Epithelial cell of prostate (primary cell): Measurements from ENCODE around the gene ISX.
A peak's percentile ranks its signal among the peaks of the same experiment; 100 is the strongest.

Source experiments
- DNase-seq: peaks from one replicate; pipeline ENCODE4 v3.0.0-alpha.2; 2011; ENCODE audit warnings: low read depth, low spot score
- H3K27ac ChIP-seq: fragments of 450-650 bp; 2 replicates; pipeline ENCODE4 v1.5.1; 2017; ENCODE audit warnings: mild to moderate bottlenecking

The ISX gene

DNA sequence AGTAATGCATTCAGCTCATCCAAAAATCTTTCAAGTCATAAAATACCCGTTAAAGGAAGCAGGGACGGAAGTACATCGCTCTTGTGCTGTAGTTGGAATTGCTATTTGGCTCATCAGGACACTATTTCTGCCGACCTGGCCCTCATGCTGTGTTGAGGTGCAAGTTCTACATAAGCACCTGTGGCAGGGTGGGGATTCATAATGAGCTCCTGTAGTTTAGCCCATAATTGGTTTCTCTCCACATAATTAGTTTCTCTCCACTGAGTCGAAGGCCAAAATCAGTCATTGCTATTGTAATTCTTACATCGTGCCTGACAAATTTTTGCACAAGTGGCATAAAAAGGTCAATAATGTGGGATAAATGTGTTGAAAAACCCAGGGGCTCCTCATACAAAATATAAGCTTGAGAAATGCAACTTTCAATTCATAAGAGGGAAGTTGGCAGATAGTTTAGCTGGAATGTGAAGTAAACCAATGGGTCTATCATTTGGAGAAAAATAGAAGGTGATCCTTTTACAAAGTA lies 14.9 kb upstream of the ISX start:
- no peak for DNase-seq
- no peak overlapping the region for H3K27ac ChIP-seq

DNA sequence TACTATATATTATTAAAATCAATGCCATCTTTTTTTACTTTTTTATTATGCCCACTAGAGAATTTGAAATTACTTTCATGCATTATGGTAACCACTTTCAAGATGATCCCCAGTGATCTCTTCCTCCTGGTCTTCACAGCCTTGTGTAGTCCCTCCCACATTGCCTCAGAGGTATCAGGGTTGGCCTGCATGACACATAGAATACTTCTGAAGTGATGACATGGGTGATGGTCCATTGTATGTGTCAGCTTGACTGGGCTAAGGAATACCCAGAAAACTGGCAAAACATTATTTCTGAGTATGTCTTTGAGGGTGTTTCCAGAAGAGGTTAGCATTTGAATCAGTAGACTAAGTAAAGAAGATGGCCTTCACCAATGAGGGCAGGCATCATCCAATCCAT lies 14.2 kb upstream of the ISX start:
- no peak for DNase-seq
- no peak overlapping the region for H3K27ac ChIP-seq

DNA sequence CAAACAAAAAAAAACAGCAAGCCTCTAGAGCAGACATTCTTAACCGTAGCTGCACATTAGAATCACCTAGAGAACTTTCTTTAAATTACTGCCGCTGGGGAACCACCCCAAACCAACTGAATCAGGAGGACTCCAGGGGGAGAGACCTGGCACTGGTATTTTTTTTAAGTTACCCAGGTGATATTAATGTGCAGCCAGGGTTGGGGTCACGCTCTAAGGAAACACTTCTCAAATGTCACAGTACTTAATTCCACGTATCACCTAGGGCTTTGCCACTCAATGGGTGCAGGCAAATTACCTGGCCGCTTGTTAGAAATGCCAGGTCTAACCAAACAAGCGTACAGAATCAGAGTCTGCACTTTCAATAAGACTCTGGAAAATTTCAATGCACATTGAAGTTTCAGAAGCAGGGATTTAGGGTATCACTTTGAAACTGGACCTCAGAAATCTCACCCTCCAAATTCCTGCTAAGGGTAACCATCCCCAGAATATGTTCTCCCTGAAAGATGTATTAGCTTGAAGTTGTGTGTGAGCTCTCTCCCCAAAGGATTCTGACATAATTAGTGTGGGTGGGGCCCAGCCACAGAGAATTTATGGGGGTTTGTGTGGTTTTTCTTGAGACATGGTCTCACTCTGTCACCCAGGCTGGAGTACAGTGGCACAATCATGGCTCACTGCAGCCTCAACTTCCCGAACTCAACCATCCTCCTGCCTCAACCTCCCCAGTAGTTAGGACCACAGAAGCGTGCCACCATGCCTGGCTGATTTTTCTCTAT lies 12.7 kb upstream of the ISX start:
- no peak overlapping the region for H3K27ac ChIP-seq
- DNase-seq, result no peak

DNA sequence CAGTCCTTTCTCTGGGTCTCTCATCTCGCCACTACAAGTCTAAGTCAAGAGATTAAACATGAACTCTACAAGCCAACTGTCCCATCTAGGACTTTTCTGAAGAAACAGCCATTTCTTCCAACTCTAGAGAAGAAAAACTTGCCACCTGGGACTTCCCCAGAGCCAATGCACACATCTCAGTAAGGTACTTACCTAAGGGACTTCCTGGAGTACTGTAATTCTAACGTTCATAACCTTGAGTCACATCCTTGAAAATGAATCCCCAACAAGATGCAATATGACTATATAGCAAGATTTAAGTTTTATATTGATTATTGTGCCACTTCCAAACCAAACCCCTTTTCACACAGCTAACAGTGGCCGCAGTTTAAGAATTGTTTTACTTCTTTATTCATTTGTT lies 11.9 kb upstream of the ISX start:
- no peak overlapping the region for H3K27ac ChIP-seq
- DNase-seq, result no peak

DNA sequence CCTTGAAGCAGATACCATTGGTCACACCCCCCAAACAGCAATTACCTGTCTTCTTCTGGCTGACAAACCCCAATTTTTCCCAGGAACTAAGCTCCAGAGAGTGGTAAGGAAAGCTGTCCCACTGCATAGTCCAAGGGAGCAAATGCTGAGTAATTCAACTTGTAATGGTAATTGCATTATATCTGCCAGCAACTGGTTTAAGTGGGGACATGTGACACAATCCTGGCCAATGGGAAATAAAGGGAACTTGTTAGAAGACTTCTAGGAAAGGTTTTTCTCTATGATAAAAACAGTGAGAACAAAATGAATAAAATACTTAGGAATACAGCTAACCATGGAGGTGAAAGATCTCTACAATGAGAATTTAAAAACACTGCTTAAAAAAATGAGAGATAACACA lies 9.5 kb upstream of the ISX start:
- DNase-seq, result no peak
- H3K27ac ChIP-seq, result no peak overlapping the region

DNA sequence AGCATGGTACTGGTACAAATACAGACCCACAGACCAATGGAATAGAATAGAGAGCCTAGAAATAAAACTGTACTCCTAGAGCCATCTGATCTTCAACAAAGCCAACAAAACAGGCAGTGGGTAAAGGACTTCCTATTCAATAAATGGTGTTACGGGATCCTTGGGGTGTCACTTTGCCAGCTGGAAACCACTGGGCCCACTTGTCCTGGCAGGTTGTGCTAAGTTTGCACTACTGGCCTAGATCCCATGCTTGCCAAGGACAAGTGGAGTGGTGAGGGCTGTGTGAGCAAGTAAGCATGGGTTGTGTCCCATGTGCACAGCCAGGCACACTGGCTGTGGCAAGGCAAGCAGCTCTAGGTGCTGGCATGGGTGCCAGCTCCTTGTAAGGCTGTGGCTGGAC lies 8.8 kb upstream of the ISX start:
- no peak overlapping the region for H3K27ac ChIP-seq

DNA sequence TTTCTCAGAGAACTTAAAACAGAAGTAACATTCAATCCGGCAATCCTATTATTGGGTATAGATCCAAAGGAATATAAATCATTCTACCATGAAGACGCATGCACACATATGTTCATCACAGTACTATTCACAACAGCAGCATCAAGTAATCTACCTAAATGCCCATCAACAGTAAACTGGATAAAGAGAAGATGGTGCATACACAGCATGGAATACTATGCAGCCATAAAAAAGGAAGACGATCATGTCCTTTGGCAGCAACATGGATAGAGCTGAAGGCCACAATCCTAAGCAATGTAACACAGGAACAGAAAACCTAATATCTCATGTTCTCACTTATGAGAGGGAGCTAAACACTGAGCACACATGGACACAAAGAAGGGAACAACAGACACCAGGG lies 6.3 kb upstream of the ISX start:
- H3K27ac ChIP-seq, result no peak overlapping the region
- no peak for DNase-seq

More for the DNA sequence above, 8.8 kb upstream of the ISX start:
- no peak for DNase-seq

DNA sequence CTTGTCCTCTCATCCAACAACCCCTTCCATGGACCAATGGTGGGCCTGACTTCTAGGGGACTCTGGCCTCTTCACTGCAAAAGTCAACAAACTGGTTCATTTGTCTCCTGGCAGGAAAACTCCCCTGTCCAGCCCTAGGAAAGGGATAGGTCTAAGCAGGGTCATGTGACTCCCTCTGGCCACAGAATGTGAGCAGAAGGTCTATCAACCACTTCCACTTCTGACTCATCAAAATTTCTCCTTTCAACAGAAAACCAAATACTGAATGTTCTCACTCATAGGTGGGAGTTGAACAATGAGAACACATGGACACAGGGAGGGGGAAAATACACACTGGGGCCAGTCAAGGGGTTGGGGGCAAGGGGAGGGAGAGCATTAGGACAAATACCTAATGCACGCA lies 1.3 kb upstream of the ISX start:
- H3K27ac ChIP-seq, result no peak overlapping the region
- peak; percentile 45 for DNase-seq

DNA sequence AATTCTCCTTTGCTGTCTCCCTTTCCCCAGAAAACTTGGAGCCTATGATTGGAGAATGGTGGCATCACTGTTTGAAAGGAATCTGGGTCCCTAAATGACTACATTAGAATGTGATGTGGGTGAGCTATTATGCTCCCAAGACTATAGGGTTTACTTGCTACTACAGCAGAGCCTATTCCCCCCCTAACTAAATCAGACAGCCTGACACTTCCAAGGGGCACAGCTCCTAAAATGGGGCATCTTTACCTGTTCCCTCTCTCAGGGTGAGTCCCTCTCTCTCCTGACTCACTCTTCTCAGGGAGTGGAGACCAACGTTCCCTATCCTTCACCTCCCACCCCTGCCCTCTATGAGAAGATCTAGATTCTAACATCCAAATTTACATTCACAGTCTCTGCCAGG lies 775 bp upstream of the ISX start:
- no peak for DNase-seq
- no peak overlapping the region for H3K27ac ChIP-seq

DNA sequence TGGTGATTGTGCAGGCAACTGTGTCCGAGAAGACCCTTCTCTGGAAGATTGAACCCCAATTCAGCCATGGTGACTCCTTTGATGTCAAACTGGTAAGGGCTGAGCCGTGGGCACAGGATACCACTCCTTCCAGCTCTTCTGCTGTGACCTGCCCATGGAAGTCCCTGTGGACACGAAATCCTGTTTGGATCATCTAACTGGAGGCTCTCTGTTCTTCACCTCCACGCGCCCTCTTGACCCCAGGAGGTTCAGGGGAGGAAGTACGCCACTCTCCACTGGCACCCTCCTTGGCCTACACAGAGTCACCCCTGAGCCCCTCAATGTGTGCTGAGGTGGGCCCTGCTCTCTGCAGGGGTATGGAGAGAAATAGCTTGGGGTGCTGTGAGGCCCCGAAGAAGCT lies 810 bp downstream of the ISX start:
- no peak for DNase-seq

DNA sequence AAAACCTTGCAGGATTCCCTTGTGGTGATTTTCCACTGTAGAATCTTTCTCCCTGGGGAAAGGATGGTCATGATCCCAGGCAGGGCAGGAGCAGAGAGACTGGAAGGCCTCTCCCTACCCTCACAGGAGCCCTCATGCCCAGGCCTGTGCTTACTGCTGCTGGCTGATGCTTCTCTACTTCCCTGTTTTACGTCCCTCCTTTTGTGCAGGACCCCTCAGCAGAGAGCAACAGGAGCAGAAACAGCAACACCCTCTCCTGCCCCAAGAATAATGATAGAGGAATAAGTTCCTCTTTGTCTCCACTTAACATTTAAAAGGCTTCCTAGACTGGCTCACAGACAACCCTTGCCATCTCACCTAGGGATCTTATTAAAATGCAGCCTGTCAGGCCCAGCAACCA lies 3.6 kb downstream of the ISX start:
- no peak for DNase-seq
- no peak overlapping the region for H3K27ac ChIP-seq

More for the DNA sequence above, 810 bp downstream of the ISX start:
- no peak overlapping the region for H3K27ac ChIP-seq

DNA sequence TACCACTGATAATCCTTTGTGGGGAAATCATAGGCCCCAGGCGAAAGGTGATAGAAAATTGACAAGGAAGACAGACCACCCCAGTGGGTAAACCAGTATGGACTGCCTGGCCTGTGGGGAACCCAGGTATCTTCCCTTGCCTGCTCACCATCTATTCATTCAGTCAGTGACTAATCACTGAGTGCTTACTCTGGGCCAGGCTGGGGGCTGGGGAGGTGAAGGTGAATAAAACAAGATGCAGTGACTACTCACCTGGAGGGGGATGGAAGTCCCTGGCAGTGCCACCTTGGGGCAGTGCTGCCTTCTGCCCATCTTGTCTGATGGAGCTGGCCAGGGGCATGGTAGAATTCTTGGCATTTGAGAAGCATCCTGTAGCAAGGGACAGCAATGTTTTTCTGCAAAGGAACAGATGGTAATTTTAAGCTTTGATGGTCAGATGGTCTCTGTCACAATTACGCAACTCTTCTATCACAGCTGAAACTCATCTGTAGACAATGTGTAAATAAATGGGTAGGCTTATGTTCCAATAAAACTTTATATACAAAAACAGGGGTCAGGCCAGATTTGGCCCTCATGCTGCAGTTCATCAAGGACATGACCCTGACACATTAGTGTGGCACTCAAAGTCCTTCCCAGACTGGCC lies 4.6 kb downstream of the ISX start:
- H3K27ac ChIP-seq, result peak overlapping the region; percentile 43
- peak; percentile 53 for DNase-seq

DNA sequence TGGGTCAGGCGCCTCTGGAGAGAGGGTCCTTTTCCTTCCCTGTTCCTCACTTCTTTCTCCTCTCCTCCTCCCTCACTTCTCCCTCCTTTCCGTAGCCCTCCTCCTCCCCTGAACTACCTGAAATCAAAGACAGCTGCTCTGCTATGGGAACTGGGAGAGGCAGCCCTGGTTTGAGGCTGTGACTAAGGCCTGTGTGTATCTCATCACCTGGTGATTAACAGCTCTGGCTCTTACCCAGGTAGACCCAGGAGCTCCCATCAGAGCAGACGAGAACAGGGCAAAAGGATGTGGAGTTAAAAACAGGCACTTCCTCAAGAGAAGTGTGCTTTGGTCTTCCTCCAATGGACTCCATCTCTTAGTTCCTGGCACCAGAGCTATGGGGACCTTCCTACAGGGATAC lies 5.8 kb downstream of the ISX start:
- peak; percentile 75 for DNase-seq
- peak overlapping the region; percentile 43 for H3K27ac ChIP-seq

DNA sequence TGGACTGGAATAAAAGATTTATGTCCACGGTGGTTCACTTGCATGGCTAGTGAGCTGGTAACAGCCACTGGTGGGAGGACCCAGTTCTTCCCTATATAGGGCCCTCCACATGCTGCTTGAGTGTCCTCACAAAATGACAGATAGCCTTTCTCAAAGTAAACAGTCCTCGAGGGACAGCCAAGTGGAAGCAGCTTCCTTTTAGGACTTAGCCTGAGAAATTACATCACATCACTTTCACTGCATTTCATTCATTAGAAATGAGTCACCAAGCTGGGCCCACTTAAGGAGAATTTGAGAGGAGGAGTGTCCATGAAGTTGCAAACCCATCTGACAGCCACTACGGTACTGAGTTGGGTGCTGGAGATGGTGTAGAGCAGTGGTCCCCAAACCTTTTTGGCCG lies 7.0 kb downstream of the ISX start:
- H3K27ac ChIP-seq, result no peak overlapping the region
- DNase-seq, result no peak

DNA sequence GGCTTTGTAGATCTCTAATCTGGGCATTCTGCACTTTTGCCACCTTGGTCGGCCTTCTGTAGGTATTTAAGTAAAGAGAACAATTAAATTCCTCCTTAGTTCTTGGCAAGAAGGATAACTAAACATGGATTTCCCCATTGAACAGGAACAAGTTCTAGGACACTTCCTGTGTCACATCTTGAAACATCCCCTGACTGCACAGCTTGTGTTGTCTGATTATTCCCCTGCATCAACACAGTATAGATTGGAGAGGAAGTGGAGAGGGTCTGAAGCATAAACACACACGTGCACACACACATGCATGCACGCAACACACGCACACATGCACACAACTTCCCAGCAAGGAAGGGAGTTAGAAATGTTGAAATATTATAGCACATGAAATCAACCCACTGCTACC lies 8.6 kb downstream of the ISX start:
- no peak for DNase-seq
- H3K27ac ChIP-seq, result no peak overlapping the region

DNA sequence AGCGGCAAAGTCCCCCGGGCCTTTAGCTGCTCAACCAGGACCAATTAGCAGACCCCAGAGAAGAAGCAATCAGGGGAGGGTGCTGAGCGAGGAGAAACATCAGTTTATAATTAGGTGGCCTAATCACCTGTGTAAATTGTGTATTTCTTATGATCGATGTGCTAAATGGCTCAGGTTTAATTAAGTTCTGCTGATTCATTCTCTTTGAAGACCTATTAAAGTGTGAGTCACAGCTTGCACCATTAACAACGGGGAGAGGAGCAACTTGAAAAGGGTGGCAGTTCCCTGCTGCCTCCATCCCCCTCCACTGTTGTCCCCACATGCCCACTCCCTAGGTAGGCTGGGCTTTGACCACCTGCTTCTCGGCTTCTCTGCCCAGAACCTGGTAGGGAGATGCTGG lies 10.7 kb downstream of the ISX start:
- H3K27ac ChIP-seq, result no peak overlapping the region
- DNase-seq, result no peak

DNA sequence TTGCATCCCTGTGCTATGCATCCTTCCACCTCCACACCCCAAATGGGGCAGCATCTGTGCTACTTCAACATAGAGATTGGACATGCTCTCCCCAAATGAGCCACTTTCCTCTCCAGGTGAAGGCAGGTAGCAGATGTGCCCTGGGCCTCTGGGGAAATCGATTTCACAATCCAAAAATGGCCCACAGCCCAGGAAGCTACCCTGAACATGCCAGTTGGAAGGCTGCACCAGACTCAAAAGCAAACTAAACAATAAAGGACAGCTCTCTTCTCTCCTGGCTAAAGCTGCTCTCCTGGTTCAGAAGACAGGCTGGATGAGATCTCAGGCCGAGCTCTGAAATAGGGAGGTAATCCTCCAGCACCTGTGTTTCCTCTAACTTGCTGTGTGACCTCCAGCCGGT lies 19.7 kb downstream of the ISX start:
- DNase-seq, result no peak
- H3K27ac ChIP-seq, result no peak overlapping the region

DNA sequence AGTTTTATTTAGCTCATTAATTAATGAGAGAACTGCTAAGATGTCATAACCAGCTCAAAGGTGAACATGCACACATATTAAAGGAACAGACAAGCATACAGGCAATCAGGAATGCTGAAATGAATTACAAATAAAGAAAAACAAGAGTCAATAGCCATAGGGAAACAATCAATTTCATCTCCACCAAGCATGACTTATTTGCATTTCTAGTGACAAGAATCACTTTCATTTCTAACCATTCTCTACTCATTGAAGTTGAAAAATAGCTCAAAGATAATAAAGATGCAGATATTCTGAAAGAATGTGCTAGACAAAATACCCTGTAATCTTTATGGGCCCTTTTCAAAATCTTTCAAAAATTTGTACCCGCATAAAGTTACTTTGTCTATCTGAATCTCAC lies 23.2 kb downstream of the ISX start:
- no peak overlapping the region for H3K27ac ChIP-seq
- DNase-seq, result no peak

DNA sequence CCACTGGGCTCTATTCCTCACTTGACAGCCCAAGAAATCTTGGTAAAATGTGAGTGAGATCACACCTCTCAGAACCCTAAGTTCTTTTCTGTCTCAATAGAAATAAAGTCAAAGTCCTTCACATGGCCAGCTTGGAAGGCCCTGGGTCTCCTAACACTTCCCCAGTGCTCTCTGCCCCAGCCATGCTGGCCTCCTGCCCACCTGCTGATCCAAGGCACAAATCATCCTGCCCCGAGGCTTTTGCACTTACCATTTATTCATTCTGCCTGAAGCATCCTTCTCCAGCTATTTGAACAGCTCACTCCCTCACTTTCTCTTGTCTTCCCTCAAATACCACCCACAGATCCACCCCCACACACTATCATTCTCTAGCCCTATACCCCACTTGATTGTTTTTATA lies 26.4 kb downstream of the ISX start:
- DNase-seq, result no peak
- H3K27ac ChIP-seq, result no peak overlapping the region

DNA sequence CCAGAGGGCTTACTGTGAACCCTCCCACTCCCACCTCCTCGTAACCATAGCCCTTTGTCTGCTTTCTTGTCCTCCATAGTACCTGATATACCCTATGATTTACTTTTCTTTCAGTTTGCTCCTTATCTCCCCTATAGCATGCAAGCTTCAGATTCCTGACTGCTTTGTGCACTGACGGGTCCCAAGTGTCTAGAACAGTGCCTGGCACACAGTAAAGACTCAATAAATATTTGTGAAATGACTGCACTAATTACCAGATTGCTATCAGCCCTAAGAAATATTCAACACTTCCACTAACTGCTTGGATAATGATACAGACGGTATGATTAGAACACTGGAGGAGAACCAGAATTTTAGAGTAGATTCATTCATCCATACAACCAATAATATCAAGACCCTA lies 33.0 kb downstream of the ISX start:
- H3K27ac ChIP-seq, result no peak overlapping the region

DNA sequence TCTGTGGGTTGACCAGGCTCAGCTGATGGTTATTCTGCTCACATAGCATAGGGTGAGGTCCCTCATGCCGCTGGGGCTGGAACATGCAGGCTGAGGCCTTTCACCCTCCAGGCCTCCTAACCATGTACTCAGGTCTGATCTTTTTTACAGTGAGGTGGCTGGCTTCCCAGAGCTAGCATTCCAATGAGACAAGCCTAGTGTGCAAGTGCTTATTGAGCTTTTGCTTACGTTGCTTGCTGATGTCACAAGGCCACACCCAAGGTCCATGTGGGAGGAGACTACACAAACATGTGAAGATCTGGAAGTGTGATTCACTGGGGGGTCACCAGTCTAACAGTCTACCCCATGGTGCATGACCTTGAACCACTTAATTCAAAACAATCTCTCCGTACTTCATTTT lies 33.9 kb downstream of the ISX start:
- H3K27ac ChIP-seq, result no peak overlapping the region
- DNase-seq, result no peak

More for the DNA sequence above, 33.0 kb downstream of the ISX start:
- DNase-seq, result no peak

DNA sequence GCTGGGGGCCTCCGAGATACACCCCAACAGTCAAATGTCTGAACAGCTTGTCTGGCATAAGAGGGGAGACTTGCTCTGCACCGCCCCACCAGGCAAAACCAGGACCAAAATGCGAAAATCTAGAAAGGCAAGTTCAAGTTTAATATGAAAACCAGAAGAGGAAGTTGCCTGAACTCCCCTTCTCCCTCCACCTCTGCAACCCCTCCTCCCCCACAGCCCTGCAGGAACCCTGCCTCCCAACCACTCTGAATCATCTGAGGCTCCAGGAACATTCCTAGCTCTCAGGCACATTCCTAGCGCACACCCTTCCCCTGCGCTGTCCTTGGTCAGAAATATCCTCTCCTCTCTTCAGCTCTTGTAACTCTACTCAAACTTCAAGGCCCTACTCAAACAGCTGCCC lies 36.7 kb downstream of the ISX start:
- DNase-seq, result peak; percentile 20
- H3K27ac ChIP-seq, result no peak overlapping the region
